ENCODE data around the gene TMEM259.

TMEM259 gene

GRCh38 chr19:1020868-1021425, at the start of gene TMEM259:
TSS of gene TMEM259 (minus strand) at chr19:1021123. CDS start at chr19:1020996, 127 bp downstream.
- peak; percentile 98 for DNase-seq

- no peak for DNase-seq
Measured at GRCh38 chr19:1070576-1070930, 49.6 kb upstream of the TMEM259 start.

- peak; percentile 78 for DNase-seq
Measured at GRCh38 chr19:1069009-1069779, 48.3 kb upstream of the TMEM259 start.

GRCh38 chr19:1068009-1069001, 47.4 kb upstream of the TMEM259 start:
- DNase-seq, result peak; percentile 85

- peak; percentile 66 for DNase-seq
Measured at GRCh38 chr19:1067341-1067957, 46.5 kb upstream of the TMEM259 start.

- DNase-seq, result peak; percentile 82
Measured at GRCh38 chr19:1066748-1067340, 45.9 kb upstream of the TMEM259 start, which contains the start of gene ARHGAP45. TSS of gene ARHGAP45 (plus strand) at chr19:1067167. CDS start at chr19:1067406, 239 bp downstream.

GRCh38 chr19:1066251-1066747, 45.4 kb upstream of the TMEM259 start:
- DNase-seq, result no peak

GRCh38 chr19:1065606-1066109, 44.7 kb upstream of the TMEM259 start:
- DNase-seq, result no peak

GRCh38 chr19:1064661-1065605, 44.0 kb upstream of the TMEM259 start:
- DNase-seq, result peak; percentile 63

- no peak for DNase-seq
Measured at GRCh38 chr19:1063909-1064660, 43.2 kb upstream of the TMEM259 start.

- DNase-seq, result no peak
Measured at GRCh38 chr19:1063030-1063908, 42.3 kb upstream of the TMEM259 start.

- no peak for DNase-seq
Measured at GRCh38 chr19:1062387-1063029, 41.6 kb upstream of the TMEM259 start.

- no peak for DNase-seq
Measured at GRCh38 chr19:1061987-1062386, 41.1 kb upstream of the TMEM259 start.

GRCh38 chr19:1060689-1061088, 39.8 kb upstream of the TMEM259 start:
- no peak for DNase-seq

- no peak for DNase-seq
Measured at GRCh38 chr19:1058112-1058511, 37.2 kb upstream of the TMEM259 start.

GRCh38 chr19:1057176-1057855, 36.4 kb upstream of the TMEM259 start:
- no peak for DNase-seq

- DNase-seq, result no peak
Measured at GRCh38 chr19:1055886-1056620, 35.1 kb upstream of the TMEM259 start.
